ENCODE results near the gene ARID1B.

The ARID1B gene

GRCh38 chr6:157096105-157096504, 318.9 kb downstream of the ARID1B start:
- H2AFZ ChIP-seq (ENCODE audit: low read depth, low read length) = no peak overlapping the region
- peaks cover 16% of the 10 kb centered on the region for H3K4me1 ChIP-seq (ENCODE audit: insufficient read depth, low read length)
- peaks cover 3% of the 10 kb centered on the region for H3K9me3 ChIP-seq (ENCODE audit: low read length)
- H3K36me3 ChIP-seq (ENCODE audit: insufficient read depth, low read length) = peaks cover 7% of the 10 kb centered on the region
- no peaks in the 10 kb centered on the region for H3K27me3 ChIP-seq (ENCODE audit: insufficient read depth, low read length)
- H3K4me3 ChIP-seq (ENCODE audit: low read length) = no peak overlapping the region

DNA sequence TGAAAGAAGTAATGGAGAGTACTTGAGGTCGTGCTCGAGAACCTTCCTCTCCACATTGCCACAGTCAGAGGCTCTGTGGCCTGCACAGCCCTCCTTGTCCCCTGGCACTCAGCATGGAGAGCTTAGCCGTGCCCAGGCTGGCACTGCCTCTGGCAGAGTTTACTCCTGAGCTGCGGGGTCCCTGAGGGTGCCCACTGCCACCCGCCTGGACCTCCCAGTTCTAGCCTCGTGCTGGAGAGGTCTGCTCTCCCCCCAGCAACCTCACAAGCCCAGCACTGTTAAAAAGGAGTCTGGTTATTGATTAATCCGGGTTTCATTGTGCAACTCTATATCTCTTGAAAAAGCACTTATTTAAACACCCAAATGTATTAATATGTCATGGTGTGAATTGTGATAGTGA, 319.3 kb downstream of the ARID1B start:
- H3K4me1 ChIP-seq (ENCODE audit: insufficient read depth, low read length) = peaks cover 16% of the 10 kb centered on the region

DNA sequence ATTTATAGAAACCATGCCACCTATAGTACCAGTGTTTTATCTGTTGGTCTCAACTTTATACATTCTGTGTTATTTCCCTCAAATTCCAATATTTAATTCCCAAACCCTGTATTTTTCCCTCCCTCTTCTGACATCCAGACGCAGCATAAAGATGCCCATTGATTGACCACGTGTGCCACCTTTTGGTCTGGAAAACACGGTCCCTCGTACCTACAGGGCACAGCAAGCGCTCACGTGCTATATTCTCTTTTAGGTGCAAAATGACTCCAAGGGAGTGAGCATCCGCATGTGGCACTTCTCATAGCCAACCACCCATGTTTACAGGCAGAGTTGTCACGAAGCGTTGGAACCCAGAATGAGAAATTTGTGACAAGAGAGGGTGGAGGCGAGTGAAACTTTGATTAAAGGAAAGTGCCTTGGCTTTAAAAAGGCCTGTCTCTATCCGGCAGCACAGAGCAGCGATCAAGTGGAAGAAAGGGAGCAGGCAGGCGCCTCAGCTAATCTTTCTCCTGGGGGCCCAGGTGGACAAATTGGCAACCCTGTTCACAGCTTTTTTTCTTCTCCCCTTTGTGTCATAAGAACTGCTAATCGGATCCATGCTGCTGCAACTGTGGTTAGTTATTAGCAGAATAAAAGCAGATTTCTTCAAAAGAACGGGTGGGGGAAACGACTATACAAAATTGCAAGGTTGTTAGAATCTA, 320.2 kb downstream of the ARID1B start:
- H3K27me3 ChIP-seq (ENCODE audit: insufficient read depth, low read length) = no peaks in the 10 kb centered on the region
- peaks cover 8% of the 10 kb centered on the region for H3K36me3 ChIP-seq (ENCODE audit: insufficient read depth, low read length)
- H3K4me1 ChIP-seq (ENCODE audit: insufficient read depth, low read length) = peaks cover 11% of the 10 kb centered on the region
- H3K9me3 ChIP-seq (ENCODE audit: low read length) = peaks cover 3% of the 10 kb centered on the region
- H2AFZ ChIP-seq (ENCODE audit: low read depth, low read length) = no peak overlapping the region
- H3K4me3 ChIP-seq (ENCODE audit: low read length) = no peak overlapping the region

More for the DNA sequence above, 319.3 kb downstream of the ARID1B start:
- Histone ChIP-seq H2AFZ (ENCODE audit: low read depth, low read length) (no peak overlapping the region), H3K4me3 (ENCODE audit: low read length) (no peak overlapping the region), H3K27me3 (ENCODE audit: insufficient read depth, low read length) (no peaks in the 10 kb centered on the region), H3K9me3 (ENCODE audit: low read length) (peaks cover 3% of the 10 kb centered on the region), H3K36me3 (ENCODE audit: insufficient read depth, low read length) (peaks cover 8% of the 10 kb centered on the region)

- Histone ChIP-seq H3K4me1 (ENCODE audit: insufficient read depth, low read length) (peaks cover 7% of the 10 kb centered on the region), H2AFZ (ENCODE audit: low read depth, low read length) (no peak overlapping the region)
These were observed 321.8 kb downstream of the ARID1B start for GRCh38 chr6:157098999-157099398.

DNA sequence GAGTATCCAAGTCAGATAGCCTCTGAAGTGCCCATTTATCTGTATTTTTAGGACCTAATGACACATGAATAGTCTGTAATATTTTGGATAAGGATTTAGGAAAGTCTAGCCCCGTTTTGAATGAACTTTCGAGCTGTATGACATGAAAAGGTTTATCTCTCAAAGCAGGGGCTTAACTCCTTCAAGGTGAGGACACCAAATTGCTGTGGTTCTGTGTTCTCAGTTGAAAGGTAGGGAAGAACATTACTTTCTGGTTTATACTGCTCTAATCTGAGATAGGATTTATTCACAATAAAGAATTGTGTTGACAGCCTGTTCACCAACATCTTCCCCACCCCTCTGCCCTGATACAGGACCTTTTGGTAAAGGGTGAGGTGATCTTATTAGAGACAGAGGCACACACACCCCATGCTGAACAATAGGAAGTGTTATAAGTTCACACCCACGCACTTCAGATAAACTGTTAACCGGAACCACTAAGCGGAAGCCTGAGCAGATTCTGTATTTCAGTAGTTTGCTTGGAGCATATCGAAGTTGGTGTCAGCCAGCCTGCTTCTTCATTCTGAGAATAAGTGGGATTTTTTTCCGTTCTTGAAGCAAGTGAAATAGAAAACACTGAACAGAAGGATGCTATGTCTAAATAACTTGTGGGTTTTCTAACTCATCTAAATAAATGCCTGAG, 322.9 kb downstream of the ARID1B start:
- Histone ChIP-seq H3K4me3 (ENCODE audit: low read length) (no peak overlapping the region), H3K36me3 (ENCODE audit: insufficient read depth, low read length) (peaks cover 15% of the 10 kb centered on the region), H2AFZ (ENCODE audit: low read depth, low read length) (no peak overlapping the region), H3K9me3 (ENCODE audit: low read length) (no peaks in the 10 kb centered on the region), H3K27me3 (ENCODE audit: insufficient read depth, low read length) (no peaks in the 10 kb centered on the region), H3K4me1 (ENCODE audit: insufficient read depth, low read length) (peaks cover 7% of the 10 kb centered on the region)

More at GRCh38 chr6:157098999-157099398, 321.8 kb downstream of the ARID1B start:
- Histone ChIP-seq H3K27me3 (ENCODE audit: insufficient read depth, low read length) (no peaks in the 10 kb centered on the region), H3K9me3 (ENCODE audit: low read length) (peaks cover 3% of the 10 kb centered on the region), H3K36me3 (ENCODE audit: insufficient read depth, low read length) (peaks cover 8% of the 10 kb centered on the region), H3K4me3 (ENCODE audit: low read length) (no peak overlapping the region)

DNA sequence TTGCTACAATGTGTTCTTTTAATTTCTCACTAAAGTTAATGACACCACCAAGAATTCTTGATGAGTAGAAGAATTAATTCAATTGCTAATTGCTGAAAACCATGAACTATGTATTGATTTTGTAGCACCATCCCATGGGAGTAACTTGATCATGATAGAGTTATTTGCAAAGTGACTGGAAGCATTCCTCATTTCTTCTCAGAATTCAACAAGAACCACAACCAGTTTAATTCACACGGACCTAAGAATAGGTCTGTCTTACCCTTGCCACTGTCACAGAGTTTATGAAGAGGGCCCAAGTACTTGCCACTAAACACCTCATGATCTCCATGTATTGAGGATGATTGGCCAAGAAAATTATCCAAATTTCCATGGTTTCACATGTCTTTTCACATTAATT, 324.0 kb downstream of the ARID1B start:
- Histone ChIP-seq H3K9me3 (ENCODE audit: low read length) (no peaks in the 10 kb centered on the region), H3K4me3 (ENCODE audit: low read length) (no peak overlapping the region), H3K4me1 (ENCODE audit: insufficient read depth, low read length) (peaks cover 7% of the 10 kb centered on the region)

GRCh38 chr6:157104803-157105202, 327.6 kb downstream of the ARID1B start:
- H3K9me3 ChIP-seq (ENCODE audit: low read length) = no peaks in the 10 kb centered on the region
- no peak overlapping the region for H3K4me3 ChIP-seq (ENCODE audit: low read length)
- H3K27me3 ChIP-seq (ENCODE audit: insufficient read depth, low read length) = no peaks in the 10 kb centered on the region
- H2AFZ ChIP-seq (ENCODE audit: low read depth, low read length) = no peak overlapping the region
- H3K4me1 ChIP-seq (ENCODE audit: insufficient read depth, low read length) = no peaks in the 10 kb centered on the region
- H3K36me3 ChIP-seq (ENCODE audit: insufficient read depth, low read length) = peaks cover 10% of the 10 kb centered on the region

More for the DNA sequence above, 324.0 kb downstream of the ARID1B start:
- Histone ChIP-seq H2AFZ (ENCODE audit: low read depth, low read length) (no peak overlapping the region), H3K36me3 (ENCODE audit: insufficient read depth, low read length) (peaks cover 15% of the 10 kb centered on the region), H3K27me3 (ENCODE audit: insufficient read depth, low read length) (no peaks in the 10 kb centered on the region)

DNA sequence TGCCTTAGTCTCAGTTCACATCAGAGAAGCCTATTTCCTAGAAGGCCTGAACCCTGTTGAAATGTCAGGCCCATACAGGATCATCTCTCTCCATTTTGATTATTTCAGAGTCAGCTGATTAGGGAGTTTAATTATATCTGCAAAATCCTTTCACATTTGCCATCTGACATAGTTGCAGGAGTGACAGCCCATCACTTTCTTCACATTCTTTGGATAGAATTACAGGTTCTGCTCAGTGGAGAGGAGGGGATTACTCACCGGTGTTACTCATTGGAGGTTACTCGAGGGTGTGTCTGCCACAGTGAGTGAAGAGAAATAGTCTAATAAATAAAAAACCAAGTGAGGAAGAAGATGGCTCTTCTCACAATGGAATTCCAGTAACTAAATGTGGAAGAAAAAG, 329.3 kb downstream of the ARID1B start:
- Histone ChIP-seq H3K36me3 (ENCODE audit: insufficient read depth, low read length) (peaks cover 14% of the 10 kb centered on the region), H3K4me1 (ENCODE audit: insufficient read depth, low read length) (no peaks in the 10 kb centered on the region), H3K9me3 (ENCODE audit: low read length) (no peaks in the 10 kb centered on the region), H3K27me3 (ENCODE audit: insufficient read depth, low read length) (no peaks in the 10 kb centered on the region), H3K4me3 (ENCODE audit: low read length) (no peak overlapping the region), H2AFZ (ENCODE audit: low read depth, low read length) (no peak overlapping the region)

GRCh38 chr6:157107571-157107914, 330.4 kb downstream of the ARID1B start:
- Histone ChIP-seq H3K9me3 (ENCODE audit: low read length) (no peaks in the 10 kb centered on the region), H3K36me3 (ENCODE audit: insufficient read depth, low read length) (peaks cover 18% of the 10 kb centered on the region), H2AFZ (ENCODE audit: low read depth, low read length) (no peak overlapping the region), H3K4me1 (ENCODE audit: insufficient read depth, low read length) (no peaks in the 10 kb centered on the region), H3K27me3 (ENCODE audit: insufficient read depth, low read length) (no peaks in the 10 kb centered on the region), H3K4me3 (ENCODE audit: low read length) (no peak overlapping the region)

DNA sequence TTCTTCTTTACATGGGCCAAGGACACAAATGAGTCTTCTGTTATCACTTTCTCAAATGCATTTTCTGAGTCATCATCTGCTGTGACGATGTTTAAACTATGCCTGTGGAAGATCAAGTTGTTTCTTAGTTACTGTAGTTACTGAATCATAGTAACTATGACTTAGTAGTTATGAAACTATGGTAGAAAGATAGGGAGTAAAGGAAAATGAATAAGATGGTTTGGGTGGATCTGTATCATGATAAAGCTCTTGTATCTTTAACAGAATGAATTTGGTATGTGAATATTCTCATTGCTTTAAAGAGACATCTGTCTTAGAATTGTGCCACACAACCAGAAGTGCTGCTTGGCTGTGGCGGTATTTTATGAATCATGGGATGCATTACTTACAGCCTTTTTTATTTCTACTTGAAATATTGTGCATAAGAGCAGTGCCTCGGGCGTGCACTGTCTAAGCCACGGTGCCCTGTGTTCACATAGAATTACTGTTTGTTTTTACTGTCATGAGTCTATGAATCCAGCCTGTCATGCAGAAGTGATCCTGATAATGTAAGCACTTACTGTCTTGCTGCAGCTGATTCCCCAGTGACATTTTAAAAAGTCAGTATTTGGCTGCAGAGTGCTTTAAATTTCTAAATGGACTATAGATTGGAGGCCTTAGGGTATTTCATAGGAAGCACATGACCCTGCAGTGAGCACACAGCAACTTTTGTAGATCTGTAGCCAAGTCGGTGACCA, 330.9 kb downstream of the ARID1B start:
- no peaks in the 10 kb centered on the region for H3K27me3 ChIP-seq (ENCODE audit: insufficient read depth, low read length)
- no peaks in the 10 kb centered on the region for H3K9me3 ChIP-seq (ENCODE audit: low read length)
- H2AFZ ChIP-seq (ENCODE audit: low read depth, low read length) = no peak overlapping the region
- peaks cover 18% of the 10 kb centered on the region for H3K36me3 ChIP-seq (ENCODE audit: insufficient read depth, low read length)
- H3K4me1 ChIP-seq (ENCODE audit: insufficient read depth, low read length) = no peaks in the 10 kb centered on the region
- H3K4me3 ChIP-seq (ENCODE audit: low read length) = no peak overlapping the region

DNA sequence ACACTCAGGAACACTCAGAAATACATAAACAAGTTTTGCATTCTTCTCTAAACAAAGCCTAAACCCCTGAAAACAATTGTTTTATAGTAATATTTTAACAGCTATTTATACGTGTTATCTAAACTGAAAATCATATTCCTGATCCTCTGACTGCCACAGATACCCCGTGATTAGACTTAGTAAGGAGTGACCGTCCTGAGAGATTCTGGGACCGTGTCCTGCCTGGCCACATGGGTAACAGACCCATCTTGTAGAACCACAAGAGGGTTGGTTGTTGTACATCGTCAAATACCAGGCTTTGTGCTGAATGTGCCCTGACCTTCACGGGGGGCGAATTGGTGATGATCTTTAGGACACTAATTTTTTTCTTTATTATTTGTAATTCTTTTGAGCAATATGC, 331.7 kb downstream of the ARID1B start:
- Histone ChIP-seq H3K4me3 (ENCODE audit: low read length) (no peak overlapping the region), H2AFZ (ENCODE audit: low read depth, low read length) (no peak overlapping the region), H3K36me3 (ENCODE audit: insufficient read depth, low read length) (peaks cover 18% of the 10 kb centered on the region), H3K4me1 (ENCODE audit: insufficient read depth, low read length) (no peaks in the 10 kb centered on the region), H3K27me3 (ENCODE audit: insufficient read depth, low read length) (no peaks in the 10 kb centered on the region), H3K9me3 (ENCODE audit: low read length) (no peaks in the 10 kb centered on the region)

- Histone ChIP-seq H3K4me3 (ENCODE audit: low read length) (no peak overlapping the region), H3K36me3 (ENCODE audit: insufficient read depth, low read length) (peaks cover 16% of the 10 kb centered on the region), H3K27me3 (ENCODE audit: insufficient read depth, low read length) (no peaks in the 10 kb centered on the region), H3K4me1 (ENCODE audit: insufficient read depth, low read length) (no peaks in the 10 kb centered on the region), H3K9me3 (ENCODE audit: low read length) (no peaks in the 10 kb centered on the region), H2AFZ (ENCODE audit: low read depth, low read length) (no peak overlapping the region)
These were observed 333.4 kb downstream of the ARID1B start for GRCh38 chr6:157110607-157111006.

GRCh38 chr6:157113389-157113788, 336.2 kb downstream of the ARID1B start:
- Histone ChIP-seq H3K4me1 (ENCODE audit: insufficient read depth, low read length) (no peaks in the 10 kb centered on the region), H3K4me3 (ENCODE audit: low read length) (no peak overlapping the region)

More at GRCh38 chr6:157113389-157113788, 336.2 kb downstream of the ARID1B start:
- Histone ChIP-seq H3K27me3 (ENCODE audit: insufficient read depth, low read length) (no peaks in the 10 kb centered on the region), H2AFZ (ENCODE audit: low read depth, low read length) (no peak overlapping the region), H3K9me3 (ENCODE audit: low read length) (no peaks in the 10 kb centered on the region), H3K36me3 (ENCODE audit: insufficient read depth, low read length) (peaks cover 16% of the 10 kb centered on the region)
